HUDEP-2 (cell line): ENCODE measurements around the gene TMEM132D.

Experiments
- DNase-seq, 76 experiments: peaks; one replicate each; lab custom pipeline; 2025; ENCODE audit not compliant: unreplicated experiment in 76 of 76; lab: John Stamatoyannopoulos, UW

TMEM132D gene

GRCh38 chr12:129827102-129827865 is 76.5 kb downstream of the TMEM132D start:
- no peak for DNase-seq

- DNase-seq: no peak
These were observed 77.6 kb downstream of the TMEM132D start for GRCh38 chr12:129826273-129826672.

- DNase-seq: no peak
These were observed 78.5 kb downstream of the TMEM132D start for GRCh38 chr12:129825316-129825715.

GRCh38 chr12:129821964-129822363 is 81.9 kb downstream of the TMEM132D start:
- DNase-seq: no peak

- DNase-seq: no peak
These were observed 84.4 kb downstream of the TMEM132D start for GRCh38 chr12:129819391-129819790.

GRCh38 chr12:129815846-129816245 is 88.0 kb downstream of the TMEM132D start:
- no peak for DNase-seq

GRCh38 chr12:129811963-129812362 is 91.9 kb downstream of the TMEM132D start:
- no peak for DNase-seq

GRCh38 chr12:129807136-129807535 is 96.7 kb downstream of the TMEM132D start:
- DNase-seq: no peak

- DNase-seq: no peak
These were observed 112.4 kb downstream of the TMEM132D start for GRCh38 chr12:129791396-129791795.

- no peak for DNase-seq
These were observed 112.9 kb downstream of the TMEM132D start for GRCh38 chr12:129790930-129791329.

GRCh38 chr12:129790331-129790730 is 113.5 kb downstream of the TMEM132D start:
- DNase-seq: no peak

- no peak for DNase-seq
These were observed 113.9 kb downstream of the TMEM132D start for GRCh38 chr12:129789921-129790320.

- DNase-seq: no peak
These were observed 115.2 kb downstream of the TMEM132D start for GRCh38 chr12:129788506-129789084.

- no peak for DNase-seq
These were observed 123.8 kb downstream of the TMEM132D start for GRCh38 chr12:129779989-129780388.

- no peak for DNase-seq
These were observed 124.8 kb downstream of the TMEM132D start for GRCh38 chr12:129779033-129779432.

- DNase-seq: no peak
These were observed 126.7 kb downstream of the TMEM132D start for GRCh38 chr12:129776977-129777667.

- DNase-seq: no peak
These were observed 131.0 kb downstream of the TMEM132D start for GRCh38 chr12:129772501-129773493.

- DNase-seq: no peak
These were observed 132.6 kb downstream of the TMEM132D start for GRCh38 chr12:129771238-129771637.

- DNase-seq: no peak
These were observed 138.1 kb downstream of the TMEM132D start for GRCh38 chr12:129765719-129766118.

GRCh38 chr12:129762436-129762835 is 141.4 kb downstream of the TMEM132D start:
- DNase-seq: no peak

- DNase-seq: no peak
These were observed 150.2 kb downstream of the TMEM132D start for GRCh38 chr12:129753586-129753985.
